Neural cell (in vitro differentiated cells): ENCODE measurements around the gene COL24A1. TPM values are rescaled to one million over a fixed set of nuclear protein-coding genes. Genes with fewer than 3 reads are reported as not detected.

ENCODE experiments used
- H2AFZ ChIP-seq: fragments of 200-600, 300-800 bp; sonication (generic), shearing (Covaris generic); 2 replicates; pipeline ENCODE4 v1.6.0; 2014; ENCODE audit warnings: low read depth, mild to moderate bottlenecking, antibody characterized with exemption, low read length, moderate library complexity
- H3F3A ChIP-seq: fragments of 200-600 bp; shearing (Covaris generic); 2 replicates; pipeline ENCODE4 v1.6.1; 2016; ENCODE audit warnings: mild to moderate bottlenecking, moderate library complexity, mixed read lengths, antibody characterized with exemption, low read length; ENCODE audit not compliant: insufficient read depth, poor library complexity, severe bottlenecking
- H3K27ac ChIP-seq: fragments of 200-600, 300-800 bp; sonication (generic), shearing (Covaris generic); 2 replicates; pipeline ENCODE4 v1.5.1; 2014; ENCODE audit warnings: mild to moderate bottlenecking, low read length, moderate library complexity
- H3K27me3 ChIP-seq: fragments of 300-800, 200-600 bp; sonication (generic), shearing (Covaris generic); 2 replicates; pipeline ENCODE4 v1.6.0; 2014; ENCODE audit warnings: mild to moderate bottlenecking, low read depth, low read length, moderate library complexity; ENCODE audit not compliant: insufficient read depth
- H3K36me3 ChIP-seq: fragments of 300-800, 200-600 bp; sonication (generic), shearing (Covaris generic); 2 replicates; pipeline ENCODE4 v1.5.1; 2014; ENCODE audit warnings: mild to moderate bottlenecking, antibody characterized with exemption, low read length, moderate library complexity; ENCODE audit not compliant: insufficient read depth
- H3K4me2 ChIP-seq: fragments of 300-800, 200-600 bp; sonication (generic), shearing (Covaris generic); 2 replicates; pipeline ENCODE4 v1.6.0; 2014; ENCODE audit warnings: mild to moderate bottlenecking, low read length
- H3K4me3 ChIP-seq: fragments of 300-800, 200-600 bp; sonication (generic), shearing (Covaris generic); 2 replicates; pipeline ENCODE4 v1.5.1; 2014; ENCODE audit warnings: mild to moderate bottlenecking, low read length, moderate library complexity
- H3K79me2 ChIP-seq: fragments of 200-600 bp; shearing (Covaris generic); replicated peaks from 2 replicates; pipeline ENCODE4 v1.6.0; 2014; ENCODE audit warnings: mild to moderate bottlenecking, low read length, moderate library complexity; ENCODE audit not compliant: insufficient read depth
- H3K9ac ChIP-seq: fragments of 300-800, 200-600 bp; sonication (generic), shearing (Covaris generic); 2 replicates; pipeline ENCODE4 v1.6.1; 2016; ENCODE audit warnings: mild to moderate bottlenecking, low read length, mixed read lengths
- H3K9me2 ChIP-seq: fragments of 200-600 bp; shearing (Covaris generic); 2 replicates; pipeline ENCODE4 v1.6.1; 2016; ENCODE audit warnings: mild to moderate bottlenecking, low read length, mixed read lengths; ENCODE audit not compliant: insufficient read depth
- H3K9me3 ChIP-seq: fragments of 200-600, 300-800 bp; sonication (generic), shearing (Covaris generic); 2 replicates; pipeline ENCODE4 v1.6.1; 2016; ENCODE audit warnings: mild to moderate bottlenecking, mixed run types, low read length, moderate library complexity, mixed read lengths
- H4K20me1 ChIP-seq: fragments of 200-600 bp; shearing (Covaris generic); 2 replicates; pipeline ENCODE4 v1.6.1; 2016; ENCODE audit warnings: mild to moderate bottlenecking, mixed run types; ENCODE audit not compliant: insufficient read depth
- CTCF ChIP-seq: fragments of 450-650 bp; IDR thresholded peaks from 2 replicates; pipeline ENCODE4 v1.5.1; 2014; ENCODE audit warnings: antibody characterized with exemption, mild to moderate bottlenecking, moderate library complexity; ENCODE audit not compliant: poor library complexity, severe bottlenecking
- EP300 ChIP-seq: fragments of 450-650 bp; conservative IDR thresholded peaks from 2 replicates; pipeline ENCODE4 v1.6.1; 2014; ENCODE audit warnings: antibody characterized with exemption, mild to moderate bottlenecking, moderate library complexity; ENCODE audit not compliant: poor library complexity, severe bottlenecking
- EZH2 ChIP-seq: fragments of 200-600, 300-800 bp; shearing (Covaris generic), sonication (generic); IDR thresholded peaks from 2 replicates; pipeline ENCODE4 v1.6.1; 2014; ENCODE audit warnings: antibody characterized with exemption, low read length, borderline replicate concordance, mild to moderate bottlenecking; ENCODE audit not compliant: insufficient read depth, poor library complexity, severe bottlenecking
- MXI1 ChIP-seq: fragments of 450-650 bp; conservative IDR thresholded peaks from 2 replicates; pipeline ENCODE4 v1.6.1; 2014; ENCODE audit warnings: antibody characterized with exemption, mild to moderate bottlenecking; ENCODE audit not compliant: poor library complexity, severe bottlenecking
- POLR2AphosphoS5 ChIP-seq: IDR thresholded peaks from 2 replicates; pipeline ENCODE4 v1.6.1; 2012
- RAD21 ChIP-seq: fragments of 450-650 bp; conservative IDR thresholded peaks from 2 replicates; pipeline ENCODE4 v1.6.1; 2014; ENCODE audit warnings: antibody characterized with exemption, mild to moderate bottlenecking, moderate library complexity
- REST ChIP-seq: IDR thresholded peaks from 2 replicates; pipeline ENCODE4 v1.6.1; 2012; ENCODE audit warnings: borderline replicate concordance
- SMC3 ChIP-seq: fragments of 450-650 bp; conservative IDR thresholded peaks from 2 replicates; pipeline ENCODE4 v1.6.1; 2014; ENCODE audit warnings: antibody characterized with exemption, mild to moderate bottlenecking, moderate library complexity; ENCODE audit not compliant: poor library complexity
- TAF1 ChIP-seq: IDR thresholded peaks from 2 replicates; pipeline ENCODE4 v1.6.1; 2012; ENCODE audit warnings: low read depth
- polyA plus RNA-seq: library from polyadenylated mRNA; depleted of rRNA; stranded (reverse); fragments of >200 nt; gene quantifications from 2 replicates; pipeline ENCODE4 v1.2.3, GENCODE V29; 2014

COL24A1 gene
- polyA plus RNA-seq, 1 donor from 2014 or later, result 0.19 TPM

- Histone ChIP-seq H4K20me1 (no peaks in the 10 kb centered on the region), H3K27ac (no peak overlapping the region), H3K27me3 (no peaks in the 10 kb centered on the region), H3F3A (no peaks in the 10 kb centered on the region), H3K36me3 (no peaks in the 10 kb centered on the region), H3K79me2 (no peaks in the 10 kb centered on the region), H3K4me3 (no peak overlapping the region), H3K9me3 (no peaks in the 10 kb centered on the region), H3K9me2 (no peaks in the 10 kb centered on the region), H2AFZ (no peak overlapping the region), H3K9ac (no peak overlapping the region), H3K4me2 (no peak overlapping the region)
- TF ChIP-seq MXI1 (no peak), RAD21 (no peak), EZH2 (no peak), SMC3 (no peak), POLR2AphosphoS5 (no peak), REST (no peak), TAF1 (no peak), EP300 (no peak), CTCF (no peak)
These were observed 215.8 kb downstream of the COL24A1 start for GRCh38 chr1:85940656-85941306.

GRCh38 chr1:85938829-85939228, 217.7 kb downstream of the COL24A1 start:
- Histone ChIP-seq H3K9me2 (no peaks in the 10 kb centered on the region), H3K36me3 (no peaks in the 10 kb centered on the region), H3K79me2 (no peaks in the 10 kb centered on the region), H2AFZ (no peak overlapping the region), H3K4me2 (no peak overlapping the region), H3F3A (no peaks in the 10 kb centered on the region), H4K20me1 (no peaks in the 10 kb centered on the region), H3K4me3 (no peak overlapping the region), H3K27me3 (no peaks in the 10 kb centered on the region), H3K9ac (no peak overlapping the region), H3K9me3 (no peaks in the 10 kb centered on the region), H3K27ac (no peak overlapping the region)
- TF ChIP-seq RAD21, result no peak
- TF ChIP-seq POLR2AphosphoS5, result no peak
- no peak for TF ChIP-seq EZH2
- TF ChIP-seq EP300, result no peak
- TF ChIP-seq REST, result no peak
- no peak for TF ChIP-seq TAF1
- TF ChIP-seq CTCF, result no peak
- TF ChIP-seq SMC3, result no peak
- no peak for TF ChIP-seq MXI1
